ENCODE results near the gene COQ8A.

Gene COQ8A

GRCh38 chr1:227032396-227032795 lies 92.3 kb downstream of the COQ8A start:
- DNase-seq, result no peak

- no peak for DNase-seq
These were observed 93.8 kb downstream of the COQ8A start for GRCh38 chr1:227033880-227034279.

- DNase-seq, result no peak
These were observed 95.2 kb downstream of the COQ8A start for GRCh38 chr1:227035316-227035715.

- DNase-seq, result no peak
These were observed 97.0 kb downstream of the COQ8A start for GRCh38 chr1:227037121-227037520.

Measured in suppressor macrophage (primary cell).